NCI-H345 treated with DMSO at 0.1 percent for 48 hours (cell line): ENCODE data around the gene BEST2.

ENCODE experiments used
- DNase-seq: peaks from one replicate; lab custom pipeline; 2025; ENCODE audit not compliant: unreplicated experiment; lab: John Stamatoyannopoulos, UW

Gene BEST2

DNA sequence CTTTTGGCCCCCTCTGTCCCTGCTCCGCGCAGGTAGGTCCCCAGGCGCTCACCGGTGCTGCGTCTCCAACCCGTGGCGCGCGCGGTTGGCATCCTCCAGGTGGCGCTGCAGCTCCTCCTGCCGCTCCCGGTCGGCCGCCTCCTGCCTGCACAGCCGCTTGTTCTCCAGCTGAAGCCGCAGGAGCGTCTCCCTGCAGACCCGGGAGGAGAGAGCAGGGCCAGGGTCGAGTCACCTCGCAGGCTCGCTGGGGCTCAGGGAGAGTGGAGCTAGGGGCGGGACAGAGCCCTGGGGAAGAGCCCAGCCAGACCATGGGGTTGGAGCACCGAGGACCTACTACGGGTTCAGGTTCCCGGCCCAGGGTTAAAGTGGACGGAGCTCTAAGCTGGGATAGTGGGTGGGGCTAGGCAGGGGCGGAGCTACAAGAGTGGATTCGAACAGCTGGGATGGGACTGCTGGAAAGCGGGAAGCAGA lies 14.5 kb downstream of the BEST2 start:
- no peak for DNase-seq

DNA sequence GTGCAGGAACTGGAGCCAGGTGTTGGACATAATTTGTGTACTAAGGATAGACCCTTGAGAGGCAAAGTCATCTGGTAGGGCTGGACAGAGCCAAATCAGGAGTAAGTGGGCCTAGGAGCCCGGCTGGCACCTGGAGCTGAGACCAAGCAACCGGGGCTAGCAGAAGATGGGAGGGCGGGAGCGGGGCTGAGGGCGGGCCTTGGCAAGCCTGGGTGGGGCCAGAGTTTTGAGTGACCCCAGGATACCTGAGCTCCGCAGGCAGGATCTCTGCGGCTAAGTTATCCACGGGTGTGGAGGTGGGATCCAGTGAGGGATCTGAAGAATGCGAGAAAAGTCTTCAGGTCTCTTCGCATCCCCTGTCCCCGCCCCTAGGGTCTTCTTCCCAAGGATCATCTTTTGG lies 15.6 kb downstream of the BEST2 start:
- no peak for DNase-seq

DNA sequence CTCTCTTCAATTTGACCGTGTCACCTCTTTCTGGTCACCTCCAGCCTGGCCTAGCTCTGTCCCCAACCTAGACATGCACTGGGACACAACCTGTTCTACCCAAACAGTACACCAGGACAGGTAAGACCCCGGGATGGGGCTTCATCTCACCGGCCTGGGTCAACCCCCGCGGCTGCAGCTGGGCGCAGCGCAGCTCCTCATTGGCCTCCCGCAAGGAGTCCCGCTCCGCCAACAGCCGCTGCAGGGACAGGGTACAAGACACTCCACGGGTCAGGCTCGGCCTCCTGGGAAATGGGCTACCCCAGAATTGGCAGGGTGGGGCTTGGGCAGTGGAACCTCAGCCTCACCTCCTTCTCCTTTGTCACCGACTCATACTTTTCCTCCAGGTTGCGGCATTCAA lies 16.1 kb downstream of the BEST2 start:
- DNase-seq: no peak

DNA sequence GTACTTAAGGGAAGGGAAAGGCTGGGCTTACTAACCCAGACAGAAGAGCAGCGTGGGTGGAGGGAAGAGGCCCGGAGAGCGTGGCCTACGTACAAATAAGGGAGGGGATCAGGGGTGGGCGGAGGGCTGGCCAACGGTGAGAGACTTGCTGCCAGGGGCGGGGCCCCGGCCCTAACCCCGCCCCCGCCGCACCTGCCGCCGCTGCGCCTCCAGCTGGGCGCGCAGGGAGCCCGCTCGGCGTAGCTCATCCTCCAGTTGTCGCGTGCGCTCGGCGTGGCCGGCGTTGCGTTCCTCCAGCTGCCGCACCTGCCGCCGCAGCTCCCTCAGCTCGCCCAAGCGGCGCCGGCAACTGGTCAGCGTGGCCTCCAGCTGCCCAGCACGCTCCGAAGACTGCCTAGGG lies 18.1 kb downstream of the BEST2 start:
- no peak for DNase-seq

DNA sequence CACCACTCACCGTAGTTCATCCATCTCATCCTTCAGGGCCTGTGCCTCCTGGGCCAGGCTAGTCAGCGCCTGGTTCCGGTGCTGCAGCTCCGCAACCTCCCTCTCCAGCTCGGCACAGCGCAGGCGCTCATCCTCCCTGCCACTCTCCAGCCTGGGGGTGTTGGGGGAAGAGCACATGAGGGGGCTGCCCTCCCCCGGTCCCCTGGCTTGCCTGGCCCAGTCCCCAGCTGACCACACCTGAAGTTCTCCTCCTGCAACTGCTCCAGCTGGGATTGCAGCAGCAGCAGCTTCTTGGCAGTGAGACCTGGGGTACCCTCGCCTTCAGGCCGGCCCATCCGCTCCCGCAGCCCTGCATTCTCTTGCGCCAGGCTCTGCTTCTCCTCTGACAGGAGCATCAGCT lies 19.3 kb downstream of the BEST2 start:
- DNase-seq: no peak

DNA sequence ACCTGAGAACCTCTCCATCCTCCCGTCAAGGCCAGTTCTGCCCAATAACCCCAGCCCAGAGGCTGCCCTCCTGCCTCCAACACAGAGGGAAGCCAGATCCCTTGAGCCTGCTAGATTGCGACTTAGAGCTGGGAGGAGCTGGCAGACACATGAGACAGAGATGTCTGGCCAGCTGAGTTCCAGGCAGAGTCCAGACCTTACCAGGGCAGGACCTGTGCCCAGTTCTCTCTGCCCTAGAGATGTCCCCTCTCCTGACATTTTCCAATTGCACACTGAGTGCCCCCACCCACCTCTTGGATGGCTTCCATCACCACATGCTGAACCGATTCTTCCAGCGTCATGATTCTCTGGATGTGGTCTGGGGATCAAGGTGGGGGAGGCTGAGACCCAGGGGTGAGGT lies 20.7 kb downstream of the BEST2 start:
- no peak for DNase-seq

DNA sequence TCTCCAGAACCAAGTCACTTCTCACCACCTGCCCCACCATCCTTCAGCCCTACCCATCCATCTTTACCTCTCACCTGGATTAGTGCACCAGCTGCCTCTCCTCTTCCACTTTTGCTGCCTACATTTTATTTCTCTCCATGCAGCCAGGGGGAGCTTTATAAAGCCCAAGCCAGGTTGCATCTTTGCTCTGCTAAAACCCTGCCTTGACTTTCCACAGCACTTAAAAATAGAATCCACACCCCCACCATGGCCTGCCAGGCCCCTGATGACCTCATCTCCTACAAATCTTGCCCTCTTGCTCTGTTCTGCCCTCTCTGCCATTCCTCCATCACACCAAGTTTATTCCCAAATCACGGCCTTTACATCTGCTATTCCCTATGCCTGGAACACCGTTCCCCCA lies 22.0 kb downstream of the BEST2 start:
- no peak for DNase-seq

DNA sequence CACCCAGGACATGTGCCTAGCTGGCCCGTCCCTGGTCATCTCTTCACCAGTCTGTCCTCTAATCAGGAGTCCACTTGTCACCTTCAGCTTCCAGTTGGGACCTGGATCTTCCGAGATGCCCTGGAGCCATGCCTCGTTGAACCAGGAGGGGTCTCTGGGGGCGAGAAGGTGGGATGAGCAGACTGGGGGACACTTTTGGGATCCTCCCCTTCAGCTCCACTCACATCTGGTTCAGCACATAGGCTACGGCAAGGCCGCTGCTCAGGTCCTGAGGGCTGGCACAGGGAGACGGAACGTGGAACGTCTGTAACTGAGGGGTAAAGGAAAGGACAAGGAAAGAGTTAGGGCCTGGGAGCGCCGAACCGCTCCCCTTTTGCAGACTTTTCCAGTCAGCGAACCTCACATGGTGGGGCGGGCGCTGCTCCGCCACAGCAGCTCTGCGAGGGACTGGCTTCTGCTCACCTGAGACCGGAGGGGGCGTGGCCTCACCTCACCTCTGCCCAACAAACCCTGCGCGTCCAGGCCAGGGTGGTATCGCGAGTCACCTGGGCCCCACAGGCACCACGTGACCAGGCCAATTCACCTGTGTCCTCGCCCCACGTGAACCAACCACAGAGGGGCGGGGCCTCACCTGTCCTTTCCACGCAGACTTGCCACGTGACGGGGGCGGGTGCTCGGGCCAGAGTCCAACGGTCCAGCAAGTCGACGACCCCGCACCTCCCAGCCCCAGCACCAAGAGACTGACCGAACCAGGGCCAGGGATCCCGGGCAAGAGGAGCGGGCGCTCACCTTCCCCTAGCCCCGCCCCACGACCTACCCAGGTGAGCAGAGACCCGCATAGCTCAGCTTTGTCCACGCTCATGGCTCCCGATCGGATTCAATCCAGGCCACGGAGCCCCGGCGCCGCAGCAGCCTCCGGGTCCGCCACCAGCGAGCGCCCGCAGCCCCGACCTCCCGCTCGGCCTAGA lies 23.3 kb downstream of the BEST2 start, which contains the start of gene HOOK2:
TSS of gene HOOK2 (minus strand) at position 965 of the 968 bp plus-strand sequence. CDS start at position 862, 103 bp downstream.
- peak; percentile 24 for DNase-seq

DNA sequence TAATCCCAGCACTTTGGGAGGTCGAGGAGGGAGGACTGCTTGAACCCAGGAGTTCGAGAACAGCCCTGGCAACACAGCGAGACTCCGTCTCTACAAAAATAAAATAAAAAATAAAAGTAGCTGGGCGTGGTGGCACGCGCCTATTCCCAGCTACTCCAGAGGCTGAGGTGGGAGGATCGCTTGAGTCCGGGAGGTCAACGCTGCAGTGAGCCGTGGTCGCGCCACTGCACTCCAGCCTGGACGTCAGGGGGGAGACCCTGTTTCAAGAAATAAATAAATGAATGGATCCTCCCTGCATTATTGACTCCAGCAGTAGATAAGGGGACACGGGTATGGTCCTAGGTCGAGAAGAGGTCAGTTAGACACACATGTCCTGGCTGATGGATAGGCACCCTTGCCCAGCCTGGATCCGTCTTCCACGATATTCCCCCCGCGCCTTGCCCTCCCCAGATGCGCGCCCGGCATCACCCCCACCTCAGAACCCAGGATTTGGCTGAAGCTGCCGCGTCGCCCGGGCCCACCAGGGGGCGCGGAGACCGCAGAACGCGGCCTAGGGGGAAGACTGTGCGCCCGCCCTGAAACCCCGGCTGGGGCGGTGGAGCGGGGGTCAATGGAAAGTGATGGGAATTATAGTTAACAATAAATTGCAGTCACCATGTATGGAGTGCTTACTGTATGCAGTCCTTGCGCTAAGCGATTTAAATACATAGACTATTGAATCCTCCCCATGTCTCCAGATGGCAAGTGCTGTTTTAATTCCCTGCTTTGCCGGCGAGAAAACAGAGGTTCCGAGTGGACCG lies 25.8 kb downstream of the BEST2 start:
- no peak for DNase-seq

DNA sequence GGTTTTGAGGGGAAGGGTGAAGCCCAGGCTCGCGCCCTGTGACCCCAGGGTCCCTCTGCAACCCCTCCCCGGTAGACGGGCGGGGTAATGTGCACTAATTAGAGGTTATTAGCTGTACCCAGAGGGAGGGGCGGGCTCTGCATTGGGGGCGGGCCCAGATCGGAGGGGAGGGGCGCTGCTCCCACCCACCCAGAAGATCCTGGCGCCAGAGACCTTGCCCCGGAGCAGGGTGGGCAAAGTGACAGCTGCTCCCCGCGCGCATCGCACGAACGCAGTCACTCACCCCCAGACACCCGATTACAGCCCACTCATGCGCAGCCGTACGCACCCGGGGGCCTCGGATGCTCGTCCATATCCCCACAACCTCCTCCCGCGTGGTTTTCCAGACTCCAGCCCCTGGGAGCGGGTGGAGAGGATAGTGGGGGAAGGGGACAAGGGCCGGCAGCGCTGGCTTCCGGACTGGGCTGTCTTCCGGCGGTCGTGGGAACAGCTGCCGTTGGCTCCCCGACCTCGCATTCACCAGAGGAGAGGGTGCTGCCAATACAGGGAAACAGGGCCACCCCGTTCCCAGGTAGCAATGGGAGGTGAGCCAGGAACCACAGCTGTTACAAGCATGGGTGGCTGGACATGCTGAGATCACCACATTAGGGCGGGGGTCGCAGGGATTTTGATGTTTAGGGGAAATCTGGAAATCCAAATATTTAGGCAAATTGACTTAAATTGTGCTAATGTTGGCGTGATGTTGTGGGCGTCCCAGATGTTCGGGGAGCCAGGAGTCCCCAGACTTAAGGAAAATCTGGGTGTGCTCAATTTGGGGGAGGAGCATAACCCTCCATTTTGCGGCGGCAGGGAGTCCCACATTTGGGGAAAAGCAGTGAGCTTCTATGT lies 26.7 kb downstream of the BEST2 start:
- no peak for DNase-seq

DNA sequence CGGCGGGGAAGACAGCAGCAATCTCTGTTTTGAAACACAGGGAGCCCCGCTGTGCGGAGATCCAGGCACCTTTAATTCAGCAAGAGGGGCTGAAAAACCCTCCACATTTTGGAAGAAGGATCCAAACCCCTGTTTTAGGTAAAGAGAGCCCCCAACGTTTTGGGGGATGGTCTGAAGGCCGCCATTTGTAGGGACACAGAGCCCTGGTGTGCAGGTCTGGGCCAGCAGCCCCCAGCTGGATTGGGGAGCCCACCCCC lies 27.2 kb downstream of the BEST2 start:
- DNase-seq: no peak

DNA sequence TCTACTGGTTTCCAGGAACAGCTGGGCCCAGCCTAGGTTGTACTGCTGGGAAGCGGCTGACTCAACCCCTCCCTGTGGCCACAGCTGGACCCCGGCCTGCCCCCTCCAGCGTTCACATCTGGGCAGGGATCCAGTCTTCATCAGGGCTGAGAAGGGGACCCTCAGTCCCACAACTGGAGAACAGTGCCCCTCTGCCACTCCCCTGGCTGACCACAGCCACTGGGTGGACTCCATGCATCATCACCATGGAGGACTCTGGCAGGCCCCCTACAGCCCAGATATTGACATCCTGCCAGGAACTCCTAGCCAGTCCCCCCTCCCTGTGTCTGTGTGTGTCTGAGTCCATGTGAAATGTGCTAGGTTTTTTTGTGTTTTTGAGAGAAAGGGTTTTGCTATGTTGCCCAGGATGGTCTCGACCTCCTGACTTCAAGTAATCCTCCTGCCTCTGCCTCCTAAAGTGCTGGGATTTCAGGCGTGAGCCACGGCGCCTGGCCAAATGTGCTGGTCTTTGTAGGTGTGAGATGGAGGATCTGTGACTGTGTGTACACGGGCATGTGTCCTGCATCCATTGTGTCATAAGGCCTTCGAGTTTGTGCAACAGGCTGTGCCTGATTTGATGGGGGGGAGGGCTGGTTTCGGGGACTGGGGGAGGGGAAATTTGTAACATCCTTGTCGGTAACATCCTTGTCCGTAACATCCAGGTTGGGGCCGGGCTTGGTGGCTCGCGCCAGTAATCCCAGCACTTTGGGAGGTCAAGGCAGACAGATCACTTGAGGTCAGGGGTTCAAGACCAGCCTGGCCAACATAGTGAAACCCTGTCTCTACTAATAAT lies 27.8 kb downstream of the BEST2 start:
- no peak for DNase-seq

DNA sequence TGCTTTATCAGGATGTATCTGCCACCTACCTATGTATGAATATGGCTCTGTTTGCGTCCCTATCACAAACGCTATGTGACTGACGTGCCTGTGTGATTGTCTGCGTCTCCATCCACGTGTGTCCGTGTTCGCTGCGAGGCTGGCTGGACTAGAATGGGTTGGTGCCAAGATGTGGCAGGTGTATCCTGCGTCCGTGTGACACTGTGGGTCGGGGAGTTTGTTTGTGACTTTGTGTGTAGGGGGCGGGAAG lies 30.5 kb downstream of the BEST2 start:
- no peak for DNase-seq

DNA sequence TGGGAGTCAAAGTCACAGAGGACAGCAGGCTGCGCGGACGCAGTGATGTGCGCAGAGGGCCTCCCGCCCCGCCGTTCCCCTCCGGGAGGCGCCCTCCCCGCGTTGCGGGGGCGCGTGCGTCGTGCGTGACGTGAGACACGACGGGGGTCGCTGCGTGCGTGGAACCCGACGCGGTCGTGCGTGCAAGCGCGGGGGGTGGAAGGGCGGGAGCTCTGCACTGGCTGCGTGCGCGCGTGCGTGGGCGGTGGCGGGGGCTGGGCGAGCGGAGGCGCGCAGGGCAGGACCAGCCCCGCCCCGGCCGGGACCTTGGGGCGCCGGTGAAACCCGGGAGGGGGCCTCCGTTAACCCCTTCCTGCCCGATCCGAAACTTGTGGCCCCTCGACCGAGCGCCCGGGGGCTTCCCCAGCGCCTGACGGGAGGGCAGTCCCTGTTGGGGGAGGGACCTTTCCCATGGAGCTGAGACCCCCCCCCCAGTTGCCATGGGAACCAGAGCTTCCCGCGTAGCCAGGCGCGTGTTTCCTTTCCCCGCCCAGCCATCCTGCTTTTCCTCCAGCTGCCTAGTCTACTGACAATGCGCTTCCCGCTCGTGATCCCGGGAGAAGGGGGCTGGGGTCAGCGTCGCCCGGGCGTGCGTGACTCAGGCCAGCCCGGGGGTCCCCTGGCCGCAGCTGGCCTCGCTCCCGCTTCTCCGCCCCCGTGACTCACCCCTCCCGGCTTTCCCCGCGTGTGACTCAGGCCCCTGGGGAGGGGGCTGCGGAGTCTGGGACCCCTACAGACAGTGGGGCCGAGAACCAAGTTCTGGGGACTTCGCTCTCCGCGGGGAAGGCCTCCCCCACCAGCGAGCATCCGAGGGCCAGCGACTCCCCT lies 31.1 kb downstream of the BEST2 start:
- DNase-seq: no peak

DNA sequence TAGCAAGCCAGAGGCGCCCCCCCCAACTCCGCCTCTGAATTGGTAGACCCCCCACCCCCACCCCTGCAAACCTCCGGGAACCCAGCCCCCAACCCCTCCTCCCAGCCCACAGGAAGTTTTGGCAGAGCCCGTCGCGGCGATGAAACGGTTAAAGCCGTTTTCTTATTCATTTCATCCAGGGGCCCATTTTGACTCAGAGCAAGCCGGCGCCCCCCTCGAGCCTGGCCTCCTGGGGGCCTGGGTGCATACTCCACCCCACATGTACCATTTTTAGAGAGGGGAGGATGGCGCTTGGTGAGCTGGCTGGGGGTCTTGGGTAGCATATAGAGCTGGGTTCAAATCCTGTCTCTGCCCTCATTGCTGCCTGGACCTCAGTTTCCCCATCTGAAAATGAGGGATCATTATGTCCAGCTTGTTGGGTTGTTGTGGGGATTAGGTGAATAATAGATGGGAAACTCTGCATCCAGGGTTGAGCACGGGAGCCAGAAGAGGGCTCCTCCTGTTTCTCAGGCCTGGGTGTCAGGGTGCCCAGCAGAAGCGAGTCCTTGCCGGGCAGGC lies 31.8 kb downstream of the BEST2 start:
- no peak for DNase-seq

DNA sequence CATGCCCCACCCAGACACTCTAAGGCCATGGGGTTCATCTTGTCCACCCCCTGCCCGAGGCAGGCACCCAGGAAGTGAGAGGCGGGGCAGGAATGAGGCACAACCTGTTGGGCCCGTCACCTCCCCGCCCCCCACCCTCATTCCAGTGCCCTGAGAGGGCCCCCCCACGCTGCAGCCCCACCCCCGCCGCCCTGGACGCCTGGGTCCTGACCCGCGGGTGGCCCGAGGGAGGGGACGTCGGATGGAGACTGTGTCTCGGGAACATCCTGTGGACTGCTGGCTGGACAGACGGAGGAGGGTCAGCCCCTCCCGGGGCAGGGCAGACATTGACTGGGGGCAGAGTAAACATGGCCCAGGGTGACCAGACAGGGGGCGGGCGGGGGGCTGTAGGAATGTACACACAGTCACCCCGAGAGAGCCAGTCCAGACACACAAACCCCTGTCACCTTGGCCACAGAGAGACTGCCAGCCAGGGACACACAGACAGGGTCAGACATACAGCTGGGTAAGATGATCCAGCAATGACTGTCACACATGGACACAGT lies 32.3 kb downstream of the BEST2 start:
- no peak for DNase-seq

DNA sequence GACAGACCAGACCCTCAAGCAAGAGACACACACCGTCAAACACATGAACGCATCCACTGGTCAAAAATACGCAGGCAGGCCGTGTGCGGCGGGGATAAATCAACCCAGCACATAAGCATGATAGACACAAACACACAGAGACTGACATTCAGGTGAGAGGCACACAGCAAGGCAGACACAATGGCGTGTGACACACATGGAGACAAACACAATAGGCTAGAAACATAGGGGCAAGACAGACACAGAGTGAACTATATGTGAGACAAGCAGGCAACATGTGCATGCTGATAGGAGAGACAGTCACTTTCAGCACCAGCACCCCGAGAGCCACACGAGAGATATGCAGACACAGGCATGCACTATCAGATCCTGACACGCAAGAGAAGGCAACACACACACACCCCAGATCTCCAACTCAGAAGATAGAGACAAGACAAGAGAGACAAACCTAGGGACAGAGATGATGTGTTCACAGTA lies 32.8 kb downstream of the BEST2 start:
- DNase-seq: no peak

DNA sequence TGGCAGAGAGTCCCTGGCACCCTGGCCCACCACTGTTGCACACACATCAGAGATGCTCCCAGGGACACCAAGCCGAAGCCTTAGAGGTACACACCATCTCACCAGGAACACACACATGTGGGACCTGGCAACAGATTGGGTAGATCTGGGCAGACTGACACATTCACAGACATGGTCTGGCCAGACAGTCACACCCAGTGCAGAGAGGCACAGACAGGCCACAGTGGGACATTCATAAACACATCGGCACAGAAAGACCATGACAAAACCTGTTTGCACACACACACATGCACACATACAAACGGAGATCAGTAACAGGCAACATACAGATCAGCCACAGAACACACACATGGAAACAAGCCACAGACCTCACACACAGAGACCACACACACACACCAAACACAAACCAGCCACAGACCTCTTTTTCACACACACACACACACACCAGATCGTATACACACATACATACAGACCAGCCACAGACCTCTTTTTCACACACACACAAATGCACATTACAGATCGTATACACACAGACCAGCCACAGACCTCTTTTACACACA lies 33.4 kb downstream of the BEST2 start:
- no peak for DNase-seq
